Ectodermal cell (in vitro differentiated cells): ENCODE results near the gene L1CAM.

ENCODE experiments used
- H3K27ac ChIP-seq: 2 replicates; pipeline ENCODE4 v1.7.0; 2013; ENCODE audit warnings: mild to moderate bottlenecking, low read depth, low read length; ENCODE audit not compliant: insufficient read depth, poor library complexity, severe bottlenecking
- H3K27me3 ChIP-seq: 2 replicates; pipeline ENCODE4 v1.7.0; 2013; ENCODE audit warnings: mild to moderate bottlenecking, low read length; ENCODE audit not compliant: insufficient read depth, control insufficient read depth, poor library complexity, severe bottlenecking
- H3K36me3 ChIP-seq: one replicate; pipeline ENCODE4 v1.7.0; 2013; ENCODE audit warnings: low read length; ENCODE audit not compliant: control insufficient read depth, insufficient read depth
- H3K4me1 ChIP-seq: one replicate; pipeline ENCODE4 v1.7.0; 2013; ENCODE audit warnings: low read length; ENCODE audit not compliant: control insufficient read depth, insufficient read depth
- H3K4me3 ChIP-seq: 2 replicates; pipeline ENCODE4 v1.7.0; 2013; ENCODE audit warnings: low read depth, low read length, control low read depth; ENCODE audit not compliant: insufficient read depth
- H3K9me3 ChIP-seq: 2 replicates; pipeline ENCODE4 v1.7.0; 2013; ENCODE audit warnings: mild to moderate bottlenecking, low read length, moderate library complexity; ENCODE audit not compliant: control insufficient read depth
- WGBS, 2 experiments: methylation state at CpG; one replicate each; pipeline ENCODE4 v1.1.7; 2013; ENCODE audit warnings: missing lambda C conversion rate in 2 of 2; 5-methylcytosine and 5-hydroxymethylcytosine counted together

The L1CAM gene

DNA sequence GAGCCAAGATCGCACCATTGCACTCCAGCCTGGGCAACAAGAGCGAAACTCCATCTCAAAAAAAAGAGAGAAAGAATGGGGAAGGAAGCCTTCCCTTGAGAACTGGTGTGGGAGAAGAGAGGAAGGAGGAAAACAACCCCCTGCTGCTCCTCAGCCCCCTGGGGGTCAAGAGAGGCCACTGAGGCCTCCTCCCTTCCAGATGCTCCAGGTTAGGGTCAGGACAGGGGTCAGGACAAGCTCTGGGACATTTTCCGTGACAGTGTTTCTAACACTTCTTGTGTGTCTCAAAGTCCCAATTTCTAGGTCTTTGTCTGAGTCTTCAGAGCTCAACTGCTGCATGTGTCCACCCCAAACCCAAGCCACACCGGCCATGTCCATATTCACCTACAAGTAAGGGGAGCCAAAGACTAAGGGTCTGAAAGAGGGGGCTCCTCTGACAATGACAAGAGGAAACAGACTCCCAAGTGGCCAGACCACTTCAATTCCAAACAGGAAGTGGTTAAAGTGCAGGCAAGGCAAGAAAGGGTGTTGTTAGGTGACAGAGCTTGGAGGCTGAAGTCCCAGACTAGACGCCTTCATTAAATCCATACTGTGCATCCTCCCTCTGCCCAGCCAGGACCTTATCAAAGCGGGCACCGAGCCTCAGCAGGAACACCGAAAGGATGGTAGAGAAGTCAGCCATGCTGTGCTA lies 8.3 kb downstream of the L1CAM start:
- H3K9me3 ChIP-seq: no peaks in the 10 kb centered on the region
- no peaks in the 10 kb centered on the region for H3K36me3 ChIP-seq
- WGBS, 2 experiments: 84 to 90% methylated on average over 8 of the region's 8 CpGs
- peaks cover 69% of the 10 kb centered on the region for H3K4me1 ChIP-seq
- H3K27me3 ChIP-seq: no peaks in the 10 kb centered on the region
- no peak overlapping the region for H3K4me3 ChIP-seq
- no peak overlapping the region for H3K27ac ChIP-seq

DNA sequence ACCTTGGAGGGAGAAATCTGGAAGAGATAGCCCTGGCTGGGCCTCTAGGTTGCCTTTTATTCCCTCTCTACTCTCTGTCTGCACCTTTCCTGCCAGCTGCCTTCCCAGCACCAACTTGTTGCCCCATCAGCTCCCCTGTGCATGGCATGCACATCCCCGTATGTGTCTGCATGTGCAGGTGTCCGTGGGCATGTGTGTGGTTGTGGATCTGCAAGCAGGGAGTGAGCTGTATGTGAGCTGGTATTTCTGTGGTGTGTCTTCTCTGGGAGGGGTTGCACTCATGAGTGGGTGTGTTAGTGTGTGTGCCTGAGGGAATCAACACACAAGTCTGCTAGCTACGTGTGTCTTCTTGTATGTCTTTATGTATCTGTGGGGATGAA lies 9.9 kb downstream of the L1CAM start:
- no peaks in the 10 kb centered on the region for H3K27me3 ChIP-seq
- no peak overlapping the region for H3K27ac ChIP-seq
- no peaks in the 10 kb centered on the region for H3K36me3 ChIP-seq
- peaks cover 63% of the 10 kb centered on the region for H3K4me1 ChIP-seq
- no peak overlapping the region for H3K4me3 ChIP-seq
- H3K9me3 ChIP-seq: no peaks in the 10 kb centered on the region
- 79 to 89% methylated on average over 3 of the region's 3 CpGs for WGBS, 2 experiments

GRCh38 chrX:153875391-153876111 lies 10.4 kb downstream of the L1CAM start:
- WGBS, 2 experiments: 1% methylated on average over 33 to 41 of the region's 42 CpGs
- Histone ChIP-seq H3K9me3 (no peaks in the 10 kb centered on the region), H3K4me1 (peaks cover 57% of the 10 kb centered on the region), H3K27me3 (no peaks in the 10 kb centered on the region), H3K27ac (no peak overlapping the region), H3K36me3 (no peaks in the 10 kb centered on the region), H3K4me3 (no peak overlapping the region)

DNA sequence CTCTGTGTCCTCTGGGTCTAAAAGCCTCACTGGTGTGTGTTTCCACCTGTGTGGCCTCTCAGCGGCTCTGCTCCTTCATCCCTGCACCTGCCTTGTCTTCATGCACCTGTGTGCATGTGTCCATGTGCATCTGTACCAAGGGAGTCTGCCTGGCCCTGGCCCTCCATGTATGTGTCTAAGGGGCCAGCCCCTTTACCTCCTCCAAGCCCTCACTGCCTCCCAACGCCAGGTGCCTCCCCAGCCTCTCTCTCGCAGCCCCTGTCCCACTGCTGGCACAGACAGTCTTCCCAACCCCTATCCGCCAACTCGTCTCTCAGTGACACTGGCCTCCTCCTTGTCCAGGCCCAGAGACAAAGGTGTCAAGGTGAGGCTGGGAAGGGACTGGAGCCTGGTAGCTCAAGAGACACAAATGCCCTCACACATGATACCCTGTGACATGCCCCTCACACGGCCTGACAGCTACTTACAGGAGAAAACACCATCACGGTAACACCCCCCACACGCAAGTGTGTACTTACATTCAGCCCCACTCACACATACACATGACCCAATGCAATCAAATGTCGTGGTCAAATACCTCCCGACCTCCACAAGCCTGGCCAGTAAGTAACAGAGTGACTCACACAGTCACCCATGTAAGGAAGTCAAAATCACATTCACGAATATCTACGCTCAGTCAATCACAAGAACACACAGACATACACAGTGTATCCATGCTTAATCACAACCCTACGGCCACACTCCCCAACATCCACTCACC lies 11.4 kb downstream of the L1CAM start:
- Histone ChIP-seq H3K4me3 (no peak overlapping the region), H3K27ac (no peak overlapping the region), H3K36me3 (no peaks in the 10 kb centered on the region), H3K27me3 (no peaks in the 10 kb centered on the region), H3K9me3 (no peaks in the 10 kb centered on the region), H3K4me1 (peaks cover 47% of the 10 kb centered on the region)
- 79 to 87% methylated on average over 13 of the region's 13 CpGs for WGBS, 2 experiments

DNA sequence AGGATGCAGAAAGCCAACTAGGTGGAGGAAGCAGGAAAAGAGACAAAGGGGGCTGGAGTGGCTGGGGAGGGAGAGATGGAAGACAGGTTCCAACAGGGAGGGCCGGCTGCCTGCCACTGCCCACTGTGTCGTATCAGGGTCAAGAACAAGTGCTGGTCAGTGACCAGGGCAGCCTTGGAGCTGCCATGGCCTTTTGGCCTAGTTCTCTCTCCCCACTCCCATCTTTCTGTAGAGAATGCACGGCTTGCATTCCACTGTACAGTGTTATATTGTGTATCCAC lies 11.9 kb downstream of the L1CAM start:
- no peak overlapping the region for H3K27ac ChIP-seq
- H3K4me1 ChIP-seq: peaks cover 42% of the 10 kb centered on the region
- 61 to 67% methylated on average over 3 of the region's 3 CpGs for WGBS, 2 experiments
- H3K9me3 ChIP-seq: no peaks in the 10 kb centered on the region
- H3K27me3 ChIP-seq: no peaks in the 10 kb centered on the region
- H3K4me3 ChIP-seq: no peak overlapping the region
- H3K36me3 ChIP-seq: no peaks in the 10 kb centered on the region

GRCh38 chrX:153873282-153874084 lies 12.5 kb downstream of the L1CAM start:
- H3K4me1 ChIP-seq: peaks cover 37% of the 10 kb centered on the region
- H3K27ac ChIP-seq: peak overlapping the region; percentile 44
- no peaks in the 10 kb centered on the region for H3K27me3 ChIP-seq
- H3K36me3 ChIP-seq: no peaks in the 10 kb centered on the region
- WGBS, 2 experiments: 16 to 19% methylated on average over 7 of the region's 7 CpGs
- no peaks in the 10 kb centered on the region for H3K9me3 ChIP-seq
- H3K4me3 ChIP-seq: no peak overlapping the region

GRCh38 chrX:153871946-153872878 lies 13.8 kb downstream of the L1CAM start:
- WGBS, 2 experiments: 87 to 89% methylated on average over 29 of the region's 29 CpGs
- H3K4me1 ChIP-seq: peaks cover 28% of the 10 kb centered on the region
- H3K27ac ChIP-seq: no peak overlapping the region
- no peaks in the 10 kb centered on the region for H3K36me3 ChIP-seq
- no peaks in the 10 kb centered on the region for H3K27me3 ChIP-seq
- no peak overlapping the region for H3K4me3 ChIP-seq
- H3K9me3 ChIP-seq: no peaks in the 10 kb centered on the region

DNA sequence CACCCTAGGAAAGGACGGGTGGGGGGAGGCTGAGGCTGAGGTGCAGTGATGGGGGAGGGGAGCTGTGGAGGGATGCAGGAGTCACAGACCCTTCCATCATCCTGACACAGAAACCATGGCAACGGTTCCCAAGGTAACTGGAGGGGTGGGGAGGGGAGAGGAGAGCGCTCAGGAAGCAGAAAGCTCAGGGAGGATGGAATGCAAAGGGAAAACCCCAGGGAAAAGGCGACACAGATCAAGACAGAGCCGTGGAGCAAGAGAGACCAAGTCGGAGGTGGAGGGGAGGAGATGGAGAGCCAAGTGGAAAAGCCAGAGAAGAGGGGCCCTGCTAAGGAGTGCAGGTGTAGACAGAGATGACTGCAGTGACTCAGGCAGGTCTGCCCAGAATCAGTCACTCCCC lies 14.5 kb downstream of the L1CAM start:
- Histone ChIP-seq H3K36me3 (no peaks in the 10 kb centered on the region), H3K27me3 (no peaks in the 10 kb centered on the region), H3K27ac (no peak overlapping the region), H3K4me1 (peaks cover 28% of the 10 kb centered on the region), H3K9me3 (no peaks in the 10 kb centered on the region), H3K4me3 (no peak overlapping the region)
- 34 to 39% methylated on average over 5 to 6 of the region's 6 CpGs for WGBS, 2 experiments

DNA sequence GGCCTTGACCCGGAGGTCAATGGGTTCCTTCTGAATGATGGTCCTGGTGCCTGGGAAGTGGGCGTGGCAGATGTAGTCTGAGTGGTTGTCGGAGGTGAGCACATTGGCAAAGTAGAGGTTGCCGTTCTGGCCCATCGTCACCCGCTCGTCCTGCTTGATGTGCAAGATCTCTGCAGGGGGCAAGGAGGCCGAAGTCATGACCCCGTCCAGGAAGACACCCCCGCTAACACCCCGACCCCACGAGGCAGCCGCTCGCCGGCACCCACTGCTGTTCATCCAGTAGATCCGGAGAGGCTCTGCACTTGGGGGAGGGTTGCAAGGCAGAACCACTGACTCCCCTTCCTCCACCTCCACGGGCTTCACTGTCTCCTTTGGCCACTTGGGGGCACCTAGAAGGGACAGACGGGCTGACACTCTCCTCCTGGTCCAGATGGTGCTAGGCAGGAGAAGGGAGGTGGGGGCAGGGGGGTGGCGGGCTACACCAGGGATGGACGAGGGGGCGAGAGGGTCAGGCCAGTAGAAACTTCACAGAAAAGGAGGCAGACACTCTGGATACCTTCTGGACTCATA lies 15.1 kb downstream of the L1CAM start:
- peaks cover 28% of the 10 kb centered on the region for H3K4me1 ChIP-seq
- 82 to 87% methylated on average over 19 to 21 of the region's 21 CpGs for WGBS, 2 experiments

More for the DNA sequence above, 15.1 kb downstream of the L1CAM start:
- Histone ChIP-seq H3K9me3 (no peaks in the 10 kb centered on the region), H3K36me3 (no peaks in the 10 kb centered on the region), H3K27me3 (no peaks in the 10 kb centered on the region), H3K27ac (no peak overlapping the region), H3K4me3 (no peak overlapping the region)
